DMS53 treated with DMSO at 0.1 percent for 48 hours (cell line): ENCODE measurements around the gene CYREN.
A peak's percentile ranks its signal among the peaks of the same experiment; 100 is the strongest.
"Not testable (repeated sequence)": the region's sequence is repeated elsewhere in the genome, so short reads cannot be mapped to it uniquely, and the experiment has no call there.

Source experiments
- DNase-seq: peaks from one replicate; lab custom pipeline; 2025; ENCODE audit not compliant: unreplicated experiment; lab: John Stamatoyannopoulos, UW

CYREN gene

GRCh38 chr7:135179321-135179925 lies 8.9 kb upstream of the CYREN start:
- DNase-seq, result no peak

GRCh38 chr7:135178364-135178763 lies 7.9 kb upstream of the CYREN start:
- no peak for DNase-seq

DNA sequence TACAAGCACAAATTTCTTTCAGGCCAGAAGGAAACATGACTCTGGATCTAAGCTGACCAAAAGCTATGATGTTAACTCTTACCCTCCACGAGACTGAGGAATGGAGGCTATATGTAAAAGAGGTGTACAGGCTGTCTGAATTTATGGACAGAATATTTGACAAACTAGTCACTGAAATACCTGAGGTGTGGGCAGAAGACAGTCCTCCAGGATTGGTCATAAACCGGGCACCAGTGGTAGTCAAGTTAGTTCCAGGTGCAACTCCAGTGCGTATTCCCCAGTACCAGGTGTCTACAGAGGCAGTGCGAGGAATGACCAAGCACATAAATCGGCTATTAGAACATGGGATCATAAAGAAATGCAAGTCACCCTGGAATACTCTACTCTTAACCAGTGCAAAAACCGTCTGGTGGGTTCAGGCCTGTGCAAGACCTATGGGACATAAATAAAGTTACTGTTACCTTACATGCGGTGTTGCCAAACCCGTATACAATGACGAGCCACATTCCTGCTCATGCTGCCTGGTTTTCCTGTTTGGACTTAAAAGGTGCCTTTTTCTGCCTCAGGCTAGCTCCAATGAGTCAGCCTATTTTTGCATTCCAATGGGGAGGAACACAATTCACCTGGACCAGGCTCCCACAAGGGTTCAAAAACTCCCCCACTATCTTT lies 6.7 kb upstream of the CYREN start:
- no peak for DNase-seq

GRCh38 chr7:135175931-135176330 lies 5.4 kb upstream of the CYREN start:
- no peak for DNase-seq

DNA sequence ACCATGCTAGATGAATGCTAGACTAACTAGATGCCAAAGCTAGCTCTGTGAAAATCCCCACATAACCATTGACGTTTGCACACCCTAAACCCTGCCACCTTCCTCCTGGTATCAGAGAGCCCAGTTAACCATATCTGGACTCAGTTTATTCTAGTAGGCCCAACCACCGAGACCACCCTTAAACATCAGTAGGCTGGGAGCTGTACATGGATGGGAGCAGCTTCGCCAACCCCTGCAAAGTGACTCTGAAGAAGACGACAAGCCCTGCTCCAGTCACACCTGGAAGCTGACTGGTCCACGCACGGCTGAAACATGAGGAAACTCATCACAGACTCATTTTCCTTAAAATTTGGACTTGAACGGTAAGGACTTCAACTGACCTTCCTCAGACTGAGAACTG lies 4.4 kb upstream of the CYREN start:
- no peak for DNase-seq

- DNase-seq, result not testable (repeated sequence)
Measured at GRCh38 chr7:135173916-135174315, 3.4 kb upstream of the CYREN start.

DNA sequence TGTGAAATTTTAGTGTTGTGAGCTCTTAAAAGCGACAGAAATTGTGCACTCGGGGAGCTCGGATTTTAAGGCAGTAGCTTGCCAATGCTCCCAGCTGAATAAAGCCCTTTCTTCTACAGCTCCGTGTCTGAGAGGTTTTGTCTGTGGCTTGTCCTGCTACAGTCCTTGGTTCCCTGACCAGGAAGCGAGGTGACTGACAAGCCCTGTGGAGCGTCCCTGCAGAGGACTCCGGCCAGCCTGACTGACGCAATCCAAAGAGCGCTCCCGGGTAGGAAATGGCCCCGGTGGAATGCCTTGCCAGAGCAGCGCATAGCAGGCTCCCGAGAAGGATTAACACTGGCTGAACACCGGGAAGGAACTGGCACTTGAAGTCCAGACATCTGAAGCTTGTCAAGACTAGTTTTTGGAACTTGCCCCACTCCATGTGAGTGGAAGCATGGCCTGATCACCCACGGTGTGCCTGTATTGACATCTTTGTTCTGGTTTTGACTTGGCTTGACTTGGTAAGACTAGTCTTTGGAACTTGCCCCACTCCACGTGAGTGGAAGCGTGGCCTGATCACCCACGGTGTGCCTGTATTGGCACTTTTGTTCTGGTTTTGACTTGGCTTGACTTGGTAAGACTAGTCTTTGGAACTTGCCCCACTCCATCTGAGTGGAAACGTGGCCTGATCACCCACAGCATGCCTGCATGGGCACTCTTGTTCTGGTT lies 1.2 kb upstream of the CYREN start:
- not testable (repeated sequence) for DNase-seq

- DNase-seq, result not testable (repeated sequence)
Measured at GRCh38 chr7:135170998-135171481, 533 bp upstream of the CYREN start.

DNA sequence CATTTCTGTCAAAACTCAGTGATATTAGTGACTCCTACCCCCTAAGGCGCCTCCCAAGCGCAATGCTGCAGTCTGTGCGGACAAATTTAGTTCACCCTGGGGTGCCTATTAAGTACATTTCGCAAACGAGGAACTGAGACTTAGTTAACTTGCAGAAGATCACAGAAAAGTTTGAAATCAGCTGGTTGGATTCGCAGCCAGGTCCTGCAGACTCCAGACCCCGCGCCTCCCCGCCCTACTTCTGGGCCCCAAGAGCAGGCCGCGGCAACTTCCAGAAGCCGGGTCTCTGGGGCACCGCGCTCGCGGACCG lies 588 bp downstream of the CYREN start:
- DNase-seq, result no peak

GRCh38 chr7:135169141-135169963 lies 1.2 kb downstream of the CYREN start:
- DNase-seq, result peak; percentile 9

- no peak for DNase-seq
Measured at GRCh38 chr7:135168489-135169140, 1.9 kb downstream of the CYREN start.

GRCh38 chr7:135168001-135168400 lies 2.5 kb downstream of the CYREN start:
- no peak for DNase-seq

- no peak for DNase-seq
Measured at GRCh38 chr7:135167365-135167917, 3.1 kb downstream of the CYREN start.

GRCh38 chr7:135166338-135166990 lies 4.0 kb downstream of the CYREN start:
- DNase-seq, result no peak

DNA sequence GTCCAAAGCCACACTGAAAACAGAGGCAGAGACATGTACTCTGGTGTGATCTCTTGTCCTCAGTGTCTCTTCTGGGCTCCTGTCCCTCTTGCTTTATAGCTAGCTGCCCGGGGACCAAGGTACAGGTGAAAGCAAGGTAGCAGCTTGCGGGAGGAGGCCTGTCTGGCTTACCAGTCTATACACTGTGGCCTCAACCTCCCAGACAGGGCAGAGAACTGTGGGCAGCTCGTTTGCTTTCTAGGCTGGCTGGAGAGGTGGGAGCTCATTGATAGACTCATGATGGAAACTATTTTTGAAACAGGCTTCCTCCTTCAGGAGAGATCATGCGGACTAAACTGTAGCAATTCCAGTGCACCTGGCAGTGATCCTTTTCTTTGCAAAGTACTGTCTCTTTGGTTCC lies 4.6 kb downstream of the CYREN start:
- no peak for DNase-seq

DNA sequence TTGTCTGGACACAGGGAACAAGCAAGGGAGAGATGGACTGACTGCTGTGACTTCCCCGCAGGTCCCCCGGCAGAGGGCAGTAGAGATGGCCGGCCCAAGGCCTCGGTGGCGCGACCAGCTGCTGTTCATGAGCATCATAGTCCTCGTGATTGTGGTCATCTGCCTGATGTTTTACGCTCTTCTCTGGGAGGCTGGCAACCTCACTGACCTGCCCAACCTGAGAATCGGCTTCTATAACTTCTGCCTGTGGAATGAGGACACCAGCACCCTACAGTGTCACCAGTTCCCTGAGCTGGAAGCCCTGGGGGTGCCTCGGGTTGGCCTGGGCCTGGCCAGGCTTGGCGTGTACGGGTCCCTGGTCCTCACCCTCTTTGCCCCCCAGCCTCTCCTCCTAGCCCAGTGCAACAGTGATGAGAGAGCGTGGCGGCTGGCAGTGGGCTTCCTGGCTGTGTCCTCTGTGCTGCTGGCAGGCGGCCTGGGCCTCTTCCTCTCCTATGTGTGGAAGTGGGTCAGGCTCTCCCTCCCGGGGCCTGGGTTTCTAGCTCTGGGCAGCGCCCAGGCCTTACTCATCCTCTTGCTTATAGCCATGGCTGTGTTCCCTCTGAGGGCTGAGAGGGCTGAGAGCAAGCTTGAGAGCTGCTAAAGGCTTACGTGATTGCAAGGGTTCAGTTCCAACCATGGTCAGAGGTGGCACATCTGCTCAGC lies 6.0 kb downstream of the CYREN start:
- no peak for DNase-seq

GRCh38 chr7:135162382-135163001 lies 8.0 kb downstream of the CYREN start:
- no peak for DNase-seq

- no peak for DNase-seq
Measured at GRCh38 chr7:135161669-135162068, 8.8 kb downstream of the CYREN start.
